Bronchial epithelial cell (primary cell): ENCODE results near the gene WASL. TPM values are rescaled to one million over a fixed set of nuclear protein-coding genes. Genes with fewer than 3 reads are reported as not detected.

Source experiments
- DNase-seq: peaks from one replicate; pipeline ENCODE4 v3.0.0-alpha.2; 2010; ENCODE audit warnings: low read depth
- FAIRE-seq: peaks from 2 replicates; lab custom pipeline; 2011; peaks lifted over from hg19 to GRCh38; lab: Jason Lieb, UNC
- H3K27me3 ChIP-seq: 2 replicates; pipeline ENCODE4 v1.5.1; 2011; ENCODE audit warnings: low read length; ENCODE audit not compliant: control insufficient read depth, insufficient read depth
- H3K36me3 ChIP-seq: 2 replicates; pipeline ENCODE4 v1.5.1; 2011; ENCODE audit warnings: low read length; ENCODE audit not compliant: control insufficient read depth, insufficient read depth
- H3K4me3 ChIP-seq: 2 replicates; pipeline ENCODE4 v1.5.1; 2011; ENCODE audit warnings: mild to moderate bottlenecking, low read depth, low read length, control low read depth
- total RNA-seq: library from RNA; depleted of rRNA; stranded (reverse); fragments of >200 nt; gene quantifications from 2 replicates; pipeline ENCODE4 v1.2.1, GENCODE V29; 2014
- TF ChIP-seq, protein P1 (sequence below): IDR thresholded peaks from 2 replicates; pipeline ENCODE4 v1.5.1; 2011; ENCODE audit warnings: mild to moderate bottlenecking, moderate library complexity, low read length, control low read depth, inconsistent platforms; ENCODE audit not compliant: insufficient read depth, severe bottlenecking

The WASL gene
- total RNA-seq, 1 donor from 2014 or later, result 15.0 TPM

DNA sequence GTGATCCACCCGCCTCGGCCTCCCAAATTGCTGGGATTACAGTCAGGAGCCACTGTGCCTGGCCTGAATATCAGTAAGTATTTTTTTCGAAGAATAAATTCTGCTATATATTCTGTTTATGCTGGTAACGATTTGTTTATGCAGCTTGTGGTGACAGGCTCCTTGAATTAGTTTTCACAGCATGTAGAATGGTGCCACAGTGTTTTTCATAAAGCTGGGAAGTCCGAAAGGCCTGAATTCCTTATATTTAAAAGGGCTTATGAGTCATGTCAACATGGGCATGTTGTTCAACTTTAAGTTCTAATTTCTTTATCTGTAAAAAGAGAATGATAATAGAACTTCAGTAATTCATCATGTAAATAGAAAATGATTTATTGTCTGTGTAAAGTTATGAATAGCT is 42.2 kb upstream of the WASL start:
- TF ChIP-seq, protein P1, sequence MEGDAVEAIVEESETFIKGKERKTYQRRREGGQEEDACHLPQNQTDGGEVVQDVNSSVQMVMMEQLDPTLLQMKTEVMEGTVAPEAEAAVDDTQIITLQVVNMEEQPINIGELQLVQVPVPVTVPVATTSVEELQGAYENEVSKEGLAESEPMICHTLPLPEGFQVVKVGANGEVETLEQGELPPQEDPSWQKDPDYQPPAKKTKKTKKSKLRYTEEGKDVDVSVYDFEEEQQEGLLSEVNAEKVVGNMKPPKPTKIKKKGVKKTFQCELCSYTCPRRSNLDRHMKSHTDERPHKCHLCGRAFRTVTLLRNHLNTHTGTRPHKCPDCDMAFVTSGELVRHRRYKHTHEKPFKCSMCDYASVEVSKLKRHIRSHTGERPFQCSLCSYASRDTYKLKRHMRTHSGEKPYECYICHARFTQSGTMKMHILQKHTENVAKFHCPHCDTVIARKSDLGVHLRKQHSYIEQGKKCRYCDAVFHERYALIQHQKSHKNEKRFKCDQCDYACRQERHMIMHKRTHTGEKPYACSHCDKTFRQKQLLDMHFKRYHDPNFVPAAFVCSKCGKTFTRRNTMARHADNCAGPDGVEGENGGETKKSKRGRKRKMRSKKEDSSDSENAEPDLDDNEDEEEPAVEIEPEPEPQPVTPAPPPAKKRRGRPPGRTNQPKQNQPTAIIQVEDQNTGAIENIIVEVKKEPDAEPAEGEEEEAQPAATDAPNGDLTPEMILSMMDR, result no peak
- no peaks in the 10 kb centered on the region for H3K36me3 ChIP-seq
- H3K4me3 ChIP-seq, result no peak overlapping the region
- no peaks in the 10 kb centered on the region for H3K27me3 ChIP-seq
- no peak for DNase-seq
- FAIRE-seq, result no peak

DNA sequence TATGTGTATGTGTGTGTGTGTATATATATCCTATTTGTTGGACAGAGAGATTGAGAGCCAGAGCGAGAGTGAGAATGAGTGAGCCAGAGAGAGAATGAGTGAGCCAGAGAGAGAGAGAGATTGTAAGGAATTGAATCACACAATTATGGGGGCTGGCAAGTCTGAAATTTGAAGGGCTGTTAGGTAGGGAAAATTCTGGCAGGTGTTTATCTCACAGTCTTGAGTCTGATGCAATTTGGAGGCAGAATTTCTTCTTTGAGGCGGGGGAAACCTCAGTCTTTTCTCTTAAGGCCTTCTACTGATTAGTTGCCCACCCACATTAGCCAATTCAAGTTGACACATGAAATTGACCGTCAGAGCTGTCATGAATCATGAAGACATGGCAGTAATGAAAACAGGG is 41.0 kb upstream of the WASL start:
- TF ChIP-seq, protein P1, result no peak
- no peaks in the 10 kb centered on the region for H3K36me3 ChIP-seq
- peak; percentile 84 for DNase-seq
- no peaks in the 10 kb centered on the region for H3K27me3 ChIP-seq
- no peak overlapping the region for H3K4me3 ChIP-seq
- FAIRE-seq, result no peak

DNA sequence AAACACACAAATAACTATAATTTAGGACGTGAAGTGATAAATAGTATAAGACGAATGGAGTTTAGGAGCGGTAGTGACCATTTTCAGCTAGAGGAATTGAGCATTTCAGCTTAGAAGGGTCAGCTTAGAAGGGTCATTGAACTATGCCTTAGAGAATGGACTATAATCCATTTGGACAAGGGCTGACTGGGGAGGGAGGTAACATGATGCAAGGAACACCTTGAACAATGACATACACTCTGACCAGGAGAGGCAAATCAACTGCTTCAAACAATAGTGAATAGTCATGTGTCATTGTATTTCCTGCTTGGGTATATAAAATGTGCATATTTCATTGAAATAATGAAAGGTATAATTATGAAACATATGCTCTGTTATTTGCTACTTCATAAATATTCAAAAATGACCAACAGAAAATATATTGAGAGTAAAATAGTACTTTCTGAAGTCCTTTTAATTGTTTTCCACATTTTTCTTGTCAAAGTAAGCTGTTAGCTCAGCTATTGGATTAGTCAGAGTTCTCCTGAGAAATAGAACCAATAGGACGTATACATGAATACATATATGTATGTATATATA is 40.5 kb upstream of the WASL start:
- H3K4me3 ChIP-seq, result no peak overlapping the region
- TF ChIP-seq, protein P1, result no peak
- no peaks in the 10 kb centered on the region for H3K36me3 ChIP-seq
- FAIRE-seq (no peak), DNase-seq (peak; percentile 40)
- no peaks in the 10 kb centered on the region for H3K27me3 ChIP-seq

DNA sequence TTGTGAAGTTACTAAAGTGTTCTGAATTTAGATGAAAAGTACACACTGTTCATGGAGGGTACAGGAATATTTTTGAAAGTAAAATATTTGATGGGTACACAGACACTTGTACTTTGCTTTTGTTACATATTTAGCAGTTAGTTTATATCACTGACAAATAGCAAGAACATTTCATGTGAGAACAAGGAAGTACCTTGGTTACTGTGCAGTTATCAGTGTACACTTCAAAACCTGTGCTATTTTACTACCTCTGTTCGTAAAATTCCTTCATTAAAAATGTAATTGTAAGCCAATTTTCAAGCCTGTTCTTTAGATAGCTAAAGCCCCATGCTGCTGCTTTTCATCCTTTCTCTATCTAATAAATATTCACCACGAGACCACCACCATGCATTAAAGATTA is 39.8 kb upstream of the WASL start:
- Histone ChIP-seq H3K4me3 (no peak overlapping the region), H3K27me3 (no peaks in the 10 kb centered on the region), H3K36me3 (no peaks in the 10 kb centered on the region)
- TF ChIP-seq, protein P1, result no peak
- DNase-seq (no peak), FAIRE-seq (no peak)

DNA sequence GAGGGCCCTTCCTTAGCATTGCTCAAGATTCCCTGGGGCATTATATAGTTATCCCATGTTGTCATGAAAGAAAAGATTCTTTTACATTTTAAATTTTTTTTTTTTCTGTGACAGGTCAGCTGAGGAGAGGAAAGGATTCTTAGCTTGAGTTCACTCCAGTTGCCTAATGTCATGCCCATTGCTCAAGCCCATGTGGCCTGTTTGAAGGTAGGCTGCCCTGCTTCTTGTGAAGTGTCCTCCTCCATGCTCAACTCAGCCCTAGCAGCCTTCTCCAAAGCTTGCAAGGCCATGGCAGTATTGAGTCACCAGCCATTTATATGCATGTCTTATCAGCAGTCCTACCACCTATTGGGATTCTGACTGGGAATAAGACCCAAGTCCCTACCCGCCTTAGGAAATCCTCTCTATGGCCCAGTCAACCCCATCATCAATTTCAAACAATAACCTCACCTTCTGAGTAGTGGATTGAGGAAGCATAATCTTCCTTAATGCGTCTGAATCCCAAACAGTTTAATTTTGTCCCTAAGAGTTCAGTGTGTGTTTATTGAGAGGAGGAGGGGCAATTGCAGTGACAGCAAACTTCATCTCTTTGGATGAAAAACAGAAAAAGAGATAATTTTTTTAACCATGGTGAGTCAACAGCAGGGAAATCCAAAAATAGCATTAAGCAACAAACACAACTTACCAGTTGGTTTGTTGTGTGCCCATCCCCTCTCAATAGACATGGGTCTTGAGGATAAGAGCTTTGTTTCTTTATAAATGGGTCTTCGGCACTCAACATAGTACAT is 38.6 kb upstream of the WASL start:
- DNase-seq (peak; percentile 63), FAIRE-seq (no peak)
- no peaks in the 10 kb centered on the region for H3K36me3 ChIP-seq
- no peaks in the 10 kb centered on the region for H3K27me3 ChIP-seq
- TF ChIP-seq, protein P1, result no peak
- no peak overlapping the region for H3K4me3 ChIP-seq
